Activated effector memory CD4-positive, alpha-beta T cell treated with Interleukin-2 at 50 U/mL for 16 hours (primary cell): ENCODE results near the gene OGT.
"Not testable (repeated sequence)": the region's sequence is repeated elsewhere in the genome, so short reads cannot be mapped to it uniquely, and the experiment has no call there.

Experiments used
- DNase-seq: peaks from one replicate; pipeline ENCODE4 v3.0.0-alpha.2; 2020

OGT gene

GRCh38 chrX:71541210-71542022 lies 8.5 kb downstream of the OGT start:
- DNase-seq: no peak

DNA sequence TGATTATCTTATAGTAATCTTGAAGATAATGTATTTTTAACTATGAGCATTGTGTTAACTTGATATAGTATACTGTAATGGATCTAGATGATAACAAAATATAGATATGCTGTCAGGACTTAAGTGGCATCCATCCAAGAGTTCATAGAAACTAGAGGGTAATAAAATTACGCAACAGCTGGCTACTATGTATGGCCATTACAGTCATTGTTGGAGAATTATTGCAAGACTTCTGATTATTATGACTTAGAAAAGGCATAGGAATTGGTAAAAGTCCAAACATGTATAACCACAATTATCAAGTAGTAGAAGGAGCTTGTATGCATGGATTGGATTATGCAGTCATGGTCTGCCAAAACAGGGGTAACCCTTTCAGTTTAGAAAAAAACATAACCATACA lies 9.5 kb downstream of the OGT start:
- no peak for DNase-seq

GRCh38 chrX:71542825-71543224 lies 9.9 kb downstream of the OGT start:
- no peak for DNase-seq

DNA sequence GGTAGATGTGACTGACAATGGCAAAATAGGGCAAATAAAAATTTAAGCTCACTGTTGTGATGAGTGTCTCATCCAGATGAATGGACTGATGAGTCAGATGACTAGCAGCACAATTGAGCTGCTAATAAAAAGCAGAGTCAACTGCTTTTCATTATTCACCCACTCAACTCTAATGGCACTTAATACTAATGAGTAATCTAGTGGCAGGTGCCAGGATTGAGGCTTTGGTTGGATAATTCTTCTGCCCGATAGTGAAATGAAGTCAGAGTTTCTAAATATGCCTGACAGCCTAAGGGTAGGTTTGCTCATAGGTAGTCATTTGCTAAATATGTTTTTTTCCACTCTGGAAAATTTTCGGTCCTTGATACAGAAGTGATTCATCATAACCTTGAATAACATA lies 10.4 kb downstream of the OGT start:
- DNase-seq: no peak

- DNase-seq: no peak
Measured at GRCh38 chrX:71545364-71545763, 12.5 kb downstream of the OGT start.

DNA sequence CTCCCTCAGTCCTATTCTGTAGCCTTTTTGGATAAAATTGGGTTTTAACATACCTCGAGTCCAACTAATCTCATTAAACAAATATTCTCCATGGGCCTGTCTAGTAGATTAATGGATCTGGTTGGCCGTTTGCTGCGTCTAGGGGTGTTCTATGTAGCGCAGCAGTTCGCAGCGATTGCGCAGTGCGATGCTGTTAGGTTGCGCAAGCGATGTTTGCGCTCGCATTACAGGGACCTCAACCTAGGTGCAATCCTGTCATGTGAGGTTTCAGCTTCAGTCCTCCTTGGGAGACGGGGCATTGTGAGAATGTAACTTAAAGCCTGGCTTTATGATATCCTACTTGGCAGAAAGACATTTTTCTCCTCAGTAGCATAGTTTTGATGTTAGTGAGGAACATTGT lies 14.0 kb downstream of the OGT start:
- no peak for DNase-seq

- DNase-seq: no peak
Measured at GRCh38 chrX:71547339-71547738, 14.4 kb downstream of the OGT start.

- no peak for DNase-seq
Measured at GRCh38 chrX:71549986-71550385, 17.1 kb downstream of the OGT start.

- DNase-seq: no peak
Measured at GRCh38 chrX:71550578-71550977, 17.7 kb downstream of the OGT start.

DNA sequence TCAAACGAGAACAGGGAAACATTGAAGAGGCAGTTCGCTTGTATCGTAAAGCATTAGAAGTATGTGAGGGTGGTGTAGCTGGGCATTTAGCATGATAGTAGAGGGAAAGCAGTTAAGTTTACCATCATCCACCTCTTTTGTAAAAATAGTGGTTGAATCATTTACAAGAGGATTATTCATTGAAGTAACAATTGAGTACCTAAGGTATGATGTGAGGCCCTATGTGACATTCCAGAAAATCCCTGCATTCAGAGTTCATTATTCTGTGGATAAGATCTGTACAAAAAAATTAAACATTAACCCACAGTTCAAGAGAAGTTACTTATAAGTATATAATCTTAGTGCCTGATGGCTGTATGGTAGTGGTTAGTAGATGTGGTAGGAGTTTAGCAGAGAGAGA lies 23.1 kb downstream of the OGT start:
- no peak for DNase-seq

GRCh38 chrX:71558920-71559319 lies 26.0 kb downstream of the OGT start:
- DNase-seq: no peak

- not testable (repeated sequence) for DNase-seq
Measured at GRCh38 chrX:71559773-71560172, 26.9 kb downstream of the OGT start.

DNA sequence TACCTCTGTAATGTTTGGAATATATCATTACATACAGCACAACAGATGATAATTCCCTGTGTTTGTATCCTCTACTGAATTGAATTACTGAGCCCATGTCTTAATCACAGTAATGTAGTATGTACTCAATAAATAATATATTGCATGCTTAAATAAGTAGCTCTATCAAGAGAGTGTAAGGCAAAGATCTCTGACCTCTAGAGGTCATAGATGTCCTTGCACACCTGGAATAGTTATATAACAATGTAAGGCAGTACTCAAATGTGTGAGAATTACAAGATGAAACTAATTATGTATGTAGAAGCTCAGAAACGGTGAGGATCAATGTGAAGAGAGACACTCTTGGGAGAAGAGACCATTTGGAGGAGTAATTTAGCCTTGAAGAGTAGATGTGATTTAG lies 31.0 kb downstream of the OGT start:
- no peak for DNase-seq

DNA sequence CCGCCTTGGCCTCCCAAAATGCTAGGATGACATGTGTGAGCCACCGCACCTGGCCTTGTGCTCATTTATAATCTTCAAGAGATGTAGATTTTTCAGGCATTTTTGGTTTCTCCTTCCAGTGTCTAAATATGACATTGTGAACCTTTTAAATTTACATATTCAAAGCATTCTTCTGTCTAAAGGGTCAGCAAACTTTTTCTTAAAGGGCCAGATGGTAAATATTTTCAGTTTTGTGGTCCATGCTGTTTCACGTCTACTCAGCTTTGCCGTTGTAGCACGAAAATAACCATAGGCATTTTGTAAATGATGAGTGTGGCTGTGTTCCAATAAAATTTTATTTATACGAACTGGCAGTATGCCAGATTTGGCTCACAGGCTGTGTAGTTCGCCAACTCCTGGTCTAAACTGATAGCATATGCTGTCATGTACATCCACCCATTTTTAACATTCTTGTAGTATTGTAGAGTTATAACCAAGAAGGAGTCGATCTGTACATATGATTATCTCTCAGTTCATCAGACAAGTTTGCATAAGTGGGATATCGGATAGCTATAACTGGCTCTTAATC lies 32.7 kb downstream of the OGT start:
- no peak for DNase-seq

- DNase-seq: not testable (repeated sequence)
Measured at GRCh38 chrX:71571390-71571789, 38.5 kb downstream of the OGT start.

DNA sequence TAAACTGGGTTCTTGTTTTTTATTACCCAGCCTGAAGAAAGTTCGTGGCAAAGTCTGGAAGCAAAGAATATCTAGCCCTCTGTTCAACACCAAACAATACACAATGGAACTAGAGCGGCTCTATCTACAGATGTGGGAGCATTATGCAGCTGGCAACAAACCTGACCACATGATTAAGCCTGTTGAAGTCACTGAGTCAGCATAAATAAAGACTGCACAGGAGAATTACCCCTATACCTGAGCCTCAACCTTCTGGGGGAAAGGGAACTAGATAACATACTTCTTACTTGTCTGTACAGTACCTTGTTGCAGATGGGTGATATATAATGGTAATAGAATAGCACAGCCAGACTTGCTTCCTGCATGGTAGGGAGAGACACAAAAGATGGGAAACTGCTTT lies 40.7 kb downstream of the OGT start:
- DNase-seq: no peak

- no peak for DNase-seq
Measured at GRCh38 chrX:71577682-71578081, 44.8 kb downstream of the OGT start.

DNA sequence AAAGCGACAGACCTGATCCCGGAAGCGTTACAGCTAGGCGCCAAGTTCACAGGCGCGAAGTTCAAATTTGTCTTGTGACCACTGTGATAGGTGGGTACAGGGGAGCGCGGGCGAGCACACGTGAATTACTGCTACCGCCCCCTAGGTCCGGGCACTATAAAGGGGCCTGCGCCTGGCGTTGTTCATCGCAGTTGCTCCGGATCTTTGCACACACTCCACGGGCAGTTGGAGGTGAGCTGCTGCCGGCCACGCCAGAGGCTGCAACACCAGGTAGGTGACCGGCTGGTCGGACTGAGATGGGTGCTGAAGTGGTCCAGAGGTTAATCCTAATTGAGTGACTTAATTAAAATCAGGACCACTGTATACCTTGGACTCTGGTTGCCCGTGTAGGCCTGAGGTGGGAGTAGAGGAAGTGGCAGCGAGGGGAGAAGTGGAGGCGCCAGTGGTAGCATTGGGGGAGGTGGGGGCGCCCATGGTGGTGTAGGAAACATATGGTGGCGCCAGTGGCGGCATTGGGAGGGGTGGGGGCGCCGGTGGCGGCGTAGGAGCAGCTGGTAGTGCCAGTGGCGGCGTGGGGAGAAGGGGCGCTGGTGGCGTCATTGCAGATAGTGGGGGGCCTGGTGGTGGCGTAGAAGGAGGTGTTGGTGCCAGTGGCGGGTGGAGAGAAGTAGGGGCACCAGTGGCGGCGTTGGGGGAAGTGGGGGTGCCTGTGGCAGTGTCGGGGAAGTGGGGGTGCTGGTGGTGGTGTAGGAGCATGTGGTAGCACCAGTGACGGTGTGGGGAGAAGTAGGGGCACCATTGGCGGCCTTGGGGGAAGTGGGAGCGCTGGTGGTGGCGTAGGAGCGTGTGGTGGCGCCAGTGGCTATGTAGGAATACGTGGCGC lies 45.6 kb downstream of the OGT start, which contains the start of gene GCNA:
Gene GCNA (plus strand): TSS at position 185 of the 883 bp plus-strand sequence. CDS start 2,385 bp downstream, outside the sequence.
- DNase-seq: no peak

- no peak for DNase-seq
Measured at GRCh38 chrX:71579136-71579989, 46.5 kb downstream of the OGT start.

- no peak for DNase-seq
Measured at GRCh38 chrX:71579990-71580380, 47.1 kb downstream of the OGT start.

- DNase-seq: no peak
Measured at GRCh38 chrX:71581210-71581609, 48.3 kb downstream of the OGT start.

DNA sequence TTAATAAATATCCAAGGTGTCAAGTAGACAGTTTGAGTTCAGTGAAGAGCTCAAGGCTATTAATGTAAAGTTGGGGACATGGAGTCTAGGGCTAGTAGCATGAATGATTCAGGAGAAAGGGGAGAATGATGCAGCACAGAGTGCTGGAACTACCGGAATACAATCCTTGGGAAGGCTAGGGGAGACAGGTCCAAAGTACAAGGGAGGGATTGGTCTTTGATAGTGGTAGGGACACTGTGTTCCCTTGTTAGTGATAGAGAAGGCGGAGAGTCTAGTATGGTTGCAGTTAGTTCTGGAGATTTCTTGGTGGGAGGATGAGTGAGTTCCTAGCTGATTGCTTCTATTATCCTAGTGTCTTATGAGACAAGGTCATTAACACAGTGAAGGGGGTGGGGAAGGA lies 54.0 kb downstream of the OGT start:
- no peak for DNase-seq

DNA sequence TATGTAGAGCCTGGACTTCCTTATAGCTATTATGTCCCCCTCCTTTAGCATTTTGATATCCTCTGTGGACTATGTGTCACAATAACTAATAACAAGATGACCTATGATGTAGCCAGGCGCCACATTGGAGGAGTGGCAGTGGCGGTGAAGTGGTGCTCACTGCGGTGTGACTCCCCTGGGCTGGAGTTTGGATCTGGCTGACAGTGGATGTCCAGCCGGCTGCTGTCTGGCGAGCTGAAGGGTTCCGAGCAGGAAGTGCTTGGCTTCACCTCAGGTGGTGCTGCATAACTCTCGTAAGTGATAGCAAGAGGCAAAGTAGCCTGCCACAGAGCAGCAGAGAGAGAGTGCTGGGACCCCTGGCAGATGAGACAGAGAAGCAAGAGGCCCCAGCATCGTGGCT lies 60.3 kb downstream of the OGT start:
- DNase-seq: not testable (repeated sequence)
